WERI-Rb-1 (cell line): Measurements from ENCODE around the gene OR52E8.

Experiments used
- DNase-seq: peaks from one replicate; pipeline ENCODE4 v3.0.0-alpha.2; 2020
- H3K27ac ChIP-seq: fragments of 250-450 bp; sonication (Bioruptor Pico); 2 replicates; pipeline ENCODE4 v1.5.1; 2020; ENCODE audit warnings: mild to moderate bottlenecking, moderate library complexity
- H3K27me3 ChIP-seq: fragments of 250-450 bp; sonication (Bioruptor Pico); 2 replicates; pipeline ENCODE4 v1.5.1; 2021; ENCODE audit warnings: mild to moderate bottlenecking, low read depth, moderate library complexity; ENCODE audit not compliant: insufficient read depth, severe bottlenecking
- H3K36me3 ChIP-seq: fragments of 250-450 bp; sonication (Bioruptor Pico); 2 replicates; pipeline ENCODE4 v1.5.1; 2020; ENCODE audit warnings: mild to moderate bottlenecking, moderate library complexity
- H3K4me3 ChIP-seq: 2 replicates; pipeline ENCODE4 v1.5.1; 2011; ENCODE audit warnings: low read depth, mild to moderate bottlenecking, control low read depth, low read length
- H3K9me3 ChIP-seq: fragments of 250-450 bp; sonication (Bioruptor Pico); 2 replicates; pipeline ENCODE4 v1.5.1; 2021; ENCODE audit warnings: mild to moderate bottlenecking, moderate library complexity; ENCODE audit not compliant: severe bottlenecking
- CTCF ChIP-seq: IDR thresholded peaks from 2 replicates; pipeline ENCODE4 v1.5.1; 2011; ENCODE audit warnings: low read depth, mild to moderate bottlenecking, control low read depth, inconsistent platforms, low read length

OR52E8 gene

GRCh38 chr11:5881756-5882155 is 24.3 kb upstream of the OR52E8 start:
- TF ChIP-seq CTCF, result no peak
- Histone ChIP-seq H3K27me3 (peaks cover 69% of the 10 kb centered on the region), H3K4me3 (no peak overlapping the region), H3K36me3 (no peaks in the 10 kb centered on the region), H3K9me3 (no peaks in the 10 kb centered on the region), H3K27ac (no peak overlapping the region)
- no peak for DNase-seq

GRCh38 chr11:5880329-5880728 is 22.8 kb upstream of the OR52E8 start, which contains the start of gene OR52E4:
Gene OR52E4 (plus strand): TSS chr11:5880629. CDS start chr11:5884293, 3,664 bp downstream.
- Histone ChIP-seq H3K36me3 (no peaks in the 10 kb centered on the region), H3K9me3 (no peaks in the 10 kb centered on the region), H3K27ac (no peak within 1 kb of the TSS), H3K27me3 (peaks cover 55% of the 10 kb centered on the region), H3K4me3 (no peak within 1 kb of the TSS)
- DNase-seq, result no peak
- no peak for TF ChIP-seq CTCF

- Histone ChIP-seq H3K9me3 (no peaks in the 10 kb centered on the region), H3K36me3 (no peaks in the 10 kb centered on the region), H3K27me3 (peaks cover 48% of the 10 kb centered on the region), H3K4me3 (no peak overlapping the region), H3K27ac (no peak overlapping the region)
- no peak for DNase-seq
- TF ChIP-seq CTCF, result no peak
Measured at GRCh38 chr11:5878564-5878963, 21.1 kb upstream of the OR52E8 start.

- no peak overlapping the region for H3K4me3 ChIP-seq
- no peak for TF ChIP-seq CTCF
- H3K9me3 ChIP-seq, result no peaks in the 10 kb centered on the region
- DNase-seq, result no peak
- peaks cover 9% of the 10 kb centered on the region for H3K27me3 ChIP-seq
- no peaks in the 10 kb centered on the region for H3K36me3 ChIP-seq
- H3K27ac ChIP-seq, result no peak overlapping the region
Measured at GRCh38 chr11:5865826-5866225, 8.3 kb upstream of the OR52E8 start.

GRCh38 chr11:5851002-5851401 is 6.5 kb downstream of the OR52E8 start:
- no peak for DNase-seq
- Histone ChIP-seq H3K9me3 (peaks cover 4% of the 10 kb centered on the region), H3K4me3 (no peak overlapping the region), H3K27me3 (peaks cover 29% of the 10 kb centered on the region), H3K36me3 (no peaks in the 10 kb centered on the region), H3K27ac (no peak overlapping the region)
- TF ChIP-seq CTCF, result no peak

- Histone ChIP-seq H3K27ac (no peak overlapping the region), H3K9me3 (no peaks in the 10 kb centered on the region), H3K4me3 (no peak overlapping the region), H3K36me3 (no peaks in the 10 kb centered on the region), H3K27me3 (peaks cover 28% of the 10 kb centered on the region)
- no peak for TF ChIP-seq CTCF
- DNase-seq, result no peak
Measured at GRCh38 chr11:5847711-5848110, 9.8 kb downstream of the OR52E8 start.
